Caki2 (cell line): ENCODE measurements around the gene AGPAT2. TPM values are rescaled to one million over a fixed set of nuclear protein-coding genes. Genes with fewer than 3 reads are reported as not detected.
"Not testable (repeated sequence)": the region's sequence is repeated elsewhere in the genome, so short reads cannot be mapped to it uniquely, and the experiment has no call there.

Experiments
- DNase-seq: peaks from one replicate; pipeline ENCODE4 v3.0.0-alpha.2; 2015; ENCODE audit warnings: low read depth
- in situ Hi-C: cut with HindIII; loops from 2 replicates; pipeline ENCODE4 v1.10.0; 2016; ENCODE audit warnings: low sequenced_read_pairs, low pct_unique_long_range_greater_than_20kb, mixed read lengths
- total RNA-seq: library from RNA; depleted of rRNA; stranded (reverse); fragments of >200 nt; shearing (Covaris generic); gene quantifications from 2 replicates; pipeline ENCODE4 v1.2.3, GENCODE V29; 2014; ENCODE audit warnings: low replicate concordance

The AGPAT2 gene
- total RNA-seq, 1 experiment from 2014 or later: 94.5 TPM

DNA sequence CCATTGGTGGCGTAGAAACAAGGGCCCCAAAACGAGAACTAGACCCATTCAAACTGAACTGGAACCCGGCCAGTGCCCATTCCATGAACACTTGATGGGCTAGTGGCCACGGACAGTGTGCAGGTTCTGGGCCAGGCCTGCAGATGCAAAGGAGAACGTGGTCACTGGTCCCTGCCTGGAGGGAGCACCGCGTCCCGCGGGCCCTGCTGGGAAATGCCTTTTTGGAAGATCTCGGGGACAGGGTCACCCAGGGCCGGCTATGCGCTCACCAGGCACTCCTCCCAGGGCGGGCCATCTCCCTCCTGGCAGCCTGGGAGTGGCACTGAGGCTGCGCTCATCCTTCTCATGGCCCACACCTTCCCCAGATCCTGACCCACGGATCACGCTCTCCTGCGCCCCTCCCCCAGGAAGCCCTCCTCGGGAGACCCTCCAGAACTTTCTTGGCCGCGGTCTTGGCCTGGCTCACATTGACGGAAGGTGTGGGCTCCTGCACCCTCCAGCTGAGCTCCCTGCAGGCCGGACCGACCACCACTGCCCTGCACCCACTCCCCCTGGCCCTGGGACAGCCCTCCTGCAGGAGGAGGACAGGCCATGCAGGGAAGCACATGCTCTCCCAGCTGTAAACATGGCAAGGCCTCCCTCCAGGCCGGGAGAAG, 22.3 kb upstream of the AGPAT2 start:
- in situ Hi-C loops: no loop called here
- no peak for DNase-seq

GRCh38 chr9:136707849-136708517, 20.7 kb upstream of the AGPAT2 start:
- no peak for DNase-seq
- in situ Hi-C loops: no loop called here

GRCh38 chr9:136707011-136707410, 19.8 kb upstream of the AGPAT2 start:
- in situ Hi-C loops: no loop called here
- DNase-seq: no peak

DNA sequence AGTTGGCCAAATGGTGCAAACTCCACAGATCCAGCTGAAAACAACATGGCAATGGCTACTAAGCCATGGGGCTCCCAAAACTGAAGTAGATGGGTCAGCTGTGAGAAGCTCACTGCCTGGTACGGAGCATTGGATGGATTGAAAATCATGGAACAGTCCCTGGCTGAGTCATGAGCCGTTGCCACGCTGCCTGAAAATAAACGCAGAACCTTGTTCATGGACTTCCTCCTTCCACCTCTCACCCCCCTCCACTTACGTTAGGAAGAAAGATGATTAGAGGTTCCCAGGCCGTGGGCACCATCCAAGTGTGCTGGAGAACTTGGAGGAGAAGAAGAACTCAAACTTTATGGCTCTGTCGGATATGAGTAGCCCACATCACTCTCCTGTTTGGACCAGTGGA, 18.3 kb upstream of the AGPAT2 start:
- in situ Hi-C loops: no loop called here
- no peak for DNase-seq

GRCh38 chr9:136704741-136705140, 17.5 kb upstream of the AGPAT2 start:
- in situ Hi-C loops, DNase-seq: not testable (repeated sequence)

DNA sequence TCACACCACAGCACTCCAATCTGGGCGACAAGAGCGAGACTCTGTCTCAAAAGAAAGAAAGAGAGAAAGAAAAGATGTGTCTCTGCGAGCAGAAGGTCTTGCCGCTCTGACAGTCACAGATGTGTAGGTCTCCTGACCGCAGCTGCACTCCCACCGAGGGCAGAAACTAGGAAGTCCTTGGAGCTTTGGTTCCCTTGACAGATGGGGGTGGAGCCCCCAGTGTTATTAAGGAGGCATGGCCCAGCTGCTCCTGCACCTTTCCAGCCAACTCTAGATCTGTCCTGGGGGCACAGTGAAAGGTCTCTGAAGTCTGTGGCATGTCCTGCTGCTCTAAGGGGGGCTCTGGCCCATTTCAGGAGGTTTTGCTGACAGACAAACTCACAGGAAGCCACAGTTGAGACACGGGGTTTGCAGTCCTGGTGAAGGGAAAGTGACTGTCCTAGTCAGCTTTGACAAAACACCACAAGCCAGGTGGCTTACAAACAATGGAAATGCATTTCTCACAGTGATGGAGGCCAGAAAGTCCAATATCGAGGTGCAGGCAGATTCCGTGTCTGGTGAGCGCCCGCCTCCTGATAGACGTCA, 16.1 kb upstream of the AGPAT2 start:
- DNase-seq: no peak
- in situ Hi-C loops: no loop called here

DNA sequence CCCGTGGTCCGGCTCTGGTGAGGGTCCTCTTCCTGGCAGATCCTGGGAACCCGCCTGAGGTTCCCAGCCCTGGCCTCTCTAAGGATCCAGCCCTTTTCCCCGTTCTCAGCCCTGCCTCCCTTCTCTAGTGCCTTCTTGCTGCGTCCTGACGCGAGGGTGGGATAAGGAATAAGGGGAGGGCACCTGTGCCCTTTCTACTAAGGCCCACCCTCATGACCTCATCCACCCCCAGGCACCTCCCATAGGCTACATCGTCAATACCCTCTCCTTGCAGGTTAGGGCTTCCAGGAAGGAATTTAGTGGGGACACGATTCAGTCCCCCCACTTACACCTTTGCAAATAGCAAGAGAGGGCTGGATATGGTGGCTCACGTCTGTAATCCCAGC, 14.4 kb upstream of the AGPAT2 start:
- in situ Hi-C loops: no loop called here
- no peak for DNase-seq

DNA sequence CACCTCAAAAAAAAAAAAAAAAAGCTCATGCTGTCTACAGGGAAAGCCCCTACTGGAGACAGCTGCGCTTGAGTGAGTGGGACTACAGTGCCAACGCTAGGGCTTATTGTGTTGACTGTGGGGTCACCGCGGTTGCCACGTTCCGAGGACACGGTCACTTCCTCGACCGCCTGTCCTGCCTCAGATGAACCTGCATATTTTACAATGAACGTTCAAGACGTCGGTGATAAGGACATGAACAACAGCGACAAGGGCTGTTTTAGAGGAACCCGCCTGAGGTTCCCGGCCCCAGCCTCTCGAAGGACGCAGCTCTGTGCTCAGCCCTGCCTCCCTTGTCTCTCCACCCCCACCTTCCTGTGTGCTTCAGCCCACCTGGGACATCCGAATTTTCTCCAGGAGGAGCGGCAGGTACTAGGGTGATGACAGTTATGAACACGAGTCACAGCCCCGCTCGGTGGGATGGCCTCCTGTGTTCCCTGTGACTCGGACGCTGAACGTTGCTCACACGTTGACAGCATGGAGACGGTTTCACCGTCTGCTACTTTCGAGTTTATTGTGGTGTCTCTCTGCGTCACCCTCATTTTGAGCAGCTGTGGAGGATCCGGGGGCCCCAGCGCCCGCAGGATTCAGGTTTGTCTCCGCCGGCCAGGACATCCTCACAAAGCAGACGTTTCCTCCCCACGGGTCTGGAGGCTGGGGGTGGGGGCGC, 13.9 kb upstream of the AGPAT2 start:
- in situ Hi-C loops: no loop called here
- DNase-seq: peak; percentile 72

GRCh38 chr9:136700304-136700703, 13.0 kb upstream of the AGPAT2 start:
- no peak for DNase-seq
- in situ Hi-C loops: no loop called here

GRCh38 chr9:136698635-136699246, 11.5 kb upstream of the AGPAT2 start:
- DNase-seq: no peak
- in situ Hi-C loops: no loop called here

DNA sequence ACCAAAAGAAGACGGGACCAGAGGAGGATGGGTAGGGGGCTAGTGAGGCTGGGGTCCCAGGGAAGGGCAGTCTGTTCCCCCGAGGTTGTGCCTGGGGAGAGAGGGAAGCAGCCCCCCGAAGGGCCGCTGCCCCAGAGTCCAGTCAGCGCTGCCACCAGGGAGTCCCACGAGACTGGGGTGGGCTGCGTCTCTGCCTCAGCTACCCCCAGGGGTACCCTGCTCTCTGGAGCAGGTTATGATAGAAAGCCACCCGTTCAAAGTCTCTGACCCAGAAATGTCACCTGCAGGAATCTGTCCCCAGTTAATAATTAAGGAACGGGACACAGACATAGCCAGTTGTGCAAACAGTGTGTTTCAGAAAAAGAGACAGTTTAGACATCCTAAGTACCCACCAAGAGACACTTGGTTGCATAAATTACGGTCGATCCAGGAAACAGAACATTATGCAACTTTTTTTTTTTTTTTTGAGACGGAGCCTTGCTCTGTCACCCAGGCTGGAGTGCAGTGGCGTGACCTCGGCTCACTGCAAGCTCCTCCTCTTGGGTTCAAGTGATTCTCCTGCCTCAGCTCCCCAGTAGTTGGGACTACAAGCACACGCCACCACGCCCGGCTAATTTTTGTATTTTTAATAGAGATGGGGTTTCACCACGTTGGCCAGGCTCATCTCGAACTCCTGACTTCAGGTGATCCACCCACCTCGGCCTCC, 10.7 kb upstream of the AGPAT2 start:
- in situ Hi-C loops: no loop called here
- DNase-seq: peak; percentile 85

DNA sequence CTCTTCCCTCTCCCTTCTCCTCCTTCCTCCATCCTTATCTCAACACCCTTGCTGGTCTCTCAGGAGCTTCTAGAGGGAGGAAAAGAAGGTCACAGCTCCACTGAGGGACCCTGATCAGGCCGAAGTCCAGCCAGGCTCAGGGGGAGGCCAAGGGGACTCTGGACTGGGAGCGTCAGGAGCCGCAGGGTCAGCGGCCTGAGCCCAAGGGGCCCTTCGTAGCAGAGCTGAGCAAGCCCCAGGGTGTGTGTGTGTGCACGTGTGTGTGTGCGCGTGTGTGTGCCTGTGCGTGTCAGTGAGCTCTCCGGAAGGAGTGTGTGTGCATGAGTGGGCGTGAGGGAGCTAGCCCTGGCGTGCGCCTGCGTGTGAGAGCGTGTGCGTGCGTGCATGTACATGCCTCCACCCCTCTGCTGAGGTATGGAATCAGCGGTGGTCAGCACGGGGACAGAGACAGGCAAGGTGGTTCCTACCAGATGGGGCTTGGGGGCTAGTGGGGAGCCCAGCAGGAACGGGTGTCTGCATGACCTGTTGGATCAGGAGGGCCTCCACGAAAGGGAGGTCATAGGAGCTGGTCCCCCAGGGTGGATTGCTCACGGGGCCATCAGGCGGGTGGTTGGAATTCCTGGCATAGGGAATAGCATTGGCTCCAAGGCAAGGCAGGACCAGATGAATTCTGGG, 10.0 kb upstream of the AGPAT2 start:
- in situ Hi-C loops: no loop called here
- DNase-seq: peak; percentile 75

GRCh38 chr9:136696502-136696901, 9.2 kb upstream of the AGPAT2 start:
- no peak for DNase-seq
- in situ Hi-C loops: no loop called here

DNA sequence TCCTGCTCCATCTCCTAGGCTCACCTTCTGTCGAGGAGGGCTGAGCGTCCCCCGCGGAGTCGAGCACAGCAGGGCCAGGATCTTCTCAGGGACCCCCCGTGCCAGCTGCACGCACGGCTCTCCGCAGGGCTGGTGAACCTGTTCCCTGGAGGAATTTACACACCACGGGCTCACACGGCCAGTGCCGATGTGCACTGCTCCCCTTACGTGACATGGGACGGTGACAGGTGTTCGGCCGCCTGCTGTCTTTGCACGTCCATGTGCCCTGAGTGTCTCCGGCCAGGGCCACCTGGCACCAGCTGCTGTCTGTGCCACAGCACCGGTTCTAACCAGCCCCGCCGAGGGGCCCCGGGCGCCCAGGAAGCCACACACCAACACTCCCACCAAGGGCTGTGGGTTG, 8.7 kb upstream of the AGPAT2 start:
- DNase-seq: no peak
- in situ Hi-C loops: no loop called here

- DNase-seq: peak; percentile 85
- in situ Hi-C loops: no loop called here
Observed at GRCh38 chr9:136695435-136695895, 8.2 kb upstream of the AGPAT2 start.

DNA sequence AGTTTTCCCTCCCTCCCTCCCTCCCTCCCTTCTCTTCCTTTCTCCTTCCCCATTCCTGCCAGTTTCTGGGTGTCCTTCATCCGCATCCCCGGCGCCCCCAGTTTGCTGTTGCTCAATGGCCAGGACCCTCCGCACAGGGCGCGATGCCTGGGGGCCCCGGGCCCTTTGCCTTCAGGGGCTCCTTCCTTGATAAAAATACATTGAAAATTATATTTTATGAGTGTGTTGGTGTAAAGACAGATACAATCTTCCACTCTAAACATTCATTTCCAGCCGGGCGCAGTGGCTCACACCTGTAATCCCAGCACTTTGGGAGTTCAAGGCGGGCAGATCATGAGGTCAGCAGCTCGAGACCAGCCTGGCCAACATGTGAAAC, 7.6 kb upstream of the AGPAT2 start:
- in situ Hi-C loops: no loop called here
- DNase-seq: no peak

DNA sequence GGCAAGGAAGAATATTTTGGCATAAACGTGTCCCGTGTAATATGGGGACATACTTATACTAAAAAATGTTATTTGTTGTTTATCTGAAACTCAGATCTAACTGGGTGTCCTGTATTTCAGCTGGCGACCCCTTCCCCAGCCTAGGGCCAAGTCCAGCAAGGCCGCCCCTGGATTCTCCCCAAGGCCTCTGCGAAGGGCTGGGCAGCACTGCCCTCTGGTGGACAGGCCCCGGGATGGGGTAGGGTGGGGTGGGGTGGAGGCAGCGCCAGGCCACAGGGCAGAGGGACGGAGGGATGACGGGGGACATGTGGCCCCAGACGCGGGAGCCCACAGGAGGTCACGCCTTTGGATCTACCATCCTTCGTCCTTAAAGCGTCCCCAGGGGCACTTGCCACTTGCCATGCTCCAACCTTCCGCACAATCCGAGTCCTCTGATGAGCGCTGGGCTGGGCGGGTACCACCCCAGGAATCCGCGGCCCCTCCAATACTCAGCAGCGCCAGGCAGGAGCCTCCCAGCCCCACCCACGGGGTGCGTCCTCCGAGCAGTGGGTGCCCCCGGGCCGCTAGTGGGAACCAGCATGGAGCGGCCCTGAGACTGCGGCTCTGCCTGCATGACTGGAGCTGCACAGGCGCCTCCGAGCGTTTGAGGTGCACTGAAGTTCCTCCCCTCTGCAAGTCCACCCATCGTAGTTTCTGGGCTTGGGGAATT, 7.1 kb upstream of the AGPAT2 start:
- in situ Hi-C loops: no loop called here
- DNase-seq: no peak
